Cerebellar cortex (tissue), 1 donor: ENCODE results near the gene MTMR3.

ENCODE experiments used
- DNase-seq: peaks from one replicate; pipeline ENCODE4 v3.0.0-alpha.2; 2015; ENCODE audit warnings: low spot score

The MTMR3 gene

GRCh38 chr22:30004101-30004500 lies 121.1 kb downstream of the MTMR3 start:
- DNase-seq = no peak

- peak; percentile 31 for DNase-seq
Measured at GRCh38 chr22:30004694-30005093, 121.7 kb downstream of the MTMR3 start.

- DNase-seq = peak; percentile 86
Measured at GRCh38 chr22:30005213-30005857, 122.4 kb downstream of the MTMR3 start.

GRCh38 chr22:30007361-30007760 lies 124.4 kb downstream of the MTMR3 start:
- no peak for DNase-seq

- DNase-seq = no peak
Measured at GRCh38 chr22:30008401-30008800, 125.4 kb downstream of the MTMR3 start.

- DNase-seq = no peak
Measured at GRCh38 chr22:30009478-30009877, 126.5 kb downstream of the MTMR3 start.

GRCh38 chr22:30010789-30011405 lies 127.9 kb downstream of the MTMR3 start:
- no peak for DNase-seq

GRCh38 chr22:30013201-30013600 lies 130.2 kb downstream of the MTMR3 start:
- DNase-seq = peak; percentile 53

GRCh38 chr22:30014244-30014643 lies 131.3 kb downstream of the MTMR3 start:
- DNase-seq = no peak

- DNase-seq = no peak
Measured at GRCh38 chr22:30015229-30015797, 132.3 kb downstream of the MTMR3 start.

- DNase-seq = no peak
Measured at GRCh38 chr22:30015846-30016245, 132.9 kb downstream of the MTMR3 start.

- no peak for DNase-seq
Measured at GRCh38 chr22:30016596-30016995, 133.6 kb downstream of the MTMR3 start.

GRCh38 chr22:30017375-30018223 lies 134.6 kb downstream of the MTMR3 start:
- no peak for DNase-seq

- DNase-seq = no peak
Measured at GRCh38 chr22:30020511-30020910, 137.5 kb downstream of the MTMR3 start.

GRCh38 chr22:30021338-30021737 lies 138.4 kb downstream of the MTMR3 start:
- DNase-seq = no peak

- DNase-seq = peak; percentile 53
Measured at GRCh38 chr22:30021881-30022619, 139.1 kb downstream of the MTMR3 start.

GRCh38 chr22:30023099-30023660 lies 140.2 kb downstream of the MTMR3 start:
- no peak for DNase-seq

- no peak for DNase-seq
Measured at GRCh38 chr22:30024231-30024630, 141.3 kb downstream of the MTMR3 start.

- peak; percentile 34 for DNase-seq
Measured at GRCh38 chr22:30025221-30025620, 142.2 kb downstream of the MTMR3 start.

GRCh38 chr22:30026756-30027155 lies 143.8 kb downstream of the MTMR3 start:
- DNase-seq = no peak

- no peak for DNase-seq
Measured at GRCh38 chr22:30027169-30027568, 144.2 kb downstream of the MTMR3 start.

- DNase-seq = no peak
Measured at GRCh38 chr22:30027791-30028190, 144.8 kb downstream of the MTMR3 start.
